T-helper 22 cell (primary cell): ENCODE results near the gene SPAG16.
"Not testable (repeated sequence)": the region's sequence is repeated elsewhere in the genome, so short reads cannot be mapped to it uniquely, and the experiment has no call there.

ENCODE experiments used
- DNase-seq: peaks from one replicate; pipeline ENCODE4 v3.0.0-alpha.2; 2020; ENCODE audit warnings: low read depth

The SPAG16 gene

GRCh38 chr2:213834746-213835145 lies 550.5 kb downstream of the SPAG16 start:
- DNase-seq = no peak

DNA sequence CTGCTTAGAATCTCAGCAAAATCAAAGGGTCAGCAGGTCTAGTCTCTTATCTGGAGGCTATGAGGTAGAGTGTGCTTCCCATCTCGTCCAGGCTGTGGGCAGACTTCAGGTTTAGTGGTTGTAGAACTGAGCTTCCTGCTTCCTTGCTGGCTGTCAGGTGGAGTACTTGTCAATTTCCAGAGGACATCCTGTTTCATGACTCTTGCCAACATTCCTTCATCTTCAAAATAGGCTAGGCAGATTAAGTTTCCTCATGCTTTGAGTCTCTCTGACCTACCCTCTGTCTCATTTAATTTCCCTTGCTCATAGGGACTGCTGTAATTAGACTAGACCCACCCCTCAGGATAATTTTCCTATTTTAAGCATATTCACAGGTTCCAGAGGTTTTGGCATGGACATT lies 562.6 kb downstream of the SPAG16 start:
- DNase-seq = no peak

DNA sequence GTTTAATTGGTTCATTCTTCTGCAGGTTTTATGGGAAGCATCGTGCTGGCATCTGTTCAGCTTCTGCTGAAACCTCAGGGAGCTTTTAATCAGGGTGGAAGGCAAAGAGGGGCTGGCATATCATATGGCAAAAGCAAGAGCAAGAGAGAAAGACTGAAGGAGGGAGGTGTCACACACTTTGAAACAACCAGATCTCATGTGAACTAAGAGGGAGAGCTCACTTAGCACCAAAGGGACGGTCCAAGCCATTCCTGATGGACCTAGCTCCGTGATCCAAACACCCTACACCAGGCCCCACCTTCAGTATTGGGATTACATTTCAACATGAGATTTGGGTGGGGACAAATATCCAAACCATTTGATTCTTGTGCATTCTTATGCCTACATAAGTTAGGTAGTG lies 563.1 kb downstream of the SPAG16 start:
- no peak for DNase-seq

DNA sequence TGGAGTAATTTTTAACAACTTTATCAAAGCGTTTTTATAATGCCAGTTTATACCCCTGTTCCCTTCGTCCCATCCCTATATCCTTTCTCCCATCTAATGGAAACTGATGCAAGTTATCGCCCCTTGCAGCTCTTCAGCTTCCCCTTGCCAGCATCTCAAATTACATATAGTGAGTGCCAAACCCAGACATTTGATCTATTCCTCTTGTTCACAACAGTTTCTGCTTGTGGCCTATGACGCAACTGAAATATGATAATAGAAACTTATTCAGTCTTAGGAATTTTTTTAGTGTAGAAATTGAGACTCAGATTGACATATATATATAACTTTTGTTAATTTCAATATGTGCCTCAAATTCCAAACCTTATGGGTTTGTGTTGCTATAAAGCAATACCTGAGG lies 564.4 kb downstream of the SPAG16 start:
- DNase-seq = no peak

GRCh38 chr2:213861638-213862037 lies 577.4 kb downstream of the SPAG16 start:
- no peak for DNase-seq

DNA sequence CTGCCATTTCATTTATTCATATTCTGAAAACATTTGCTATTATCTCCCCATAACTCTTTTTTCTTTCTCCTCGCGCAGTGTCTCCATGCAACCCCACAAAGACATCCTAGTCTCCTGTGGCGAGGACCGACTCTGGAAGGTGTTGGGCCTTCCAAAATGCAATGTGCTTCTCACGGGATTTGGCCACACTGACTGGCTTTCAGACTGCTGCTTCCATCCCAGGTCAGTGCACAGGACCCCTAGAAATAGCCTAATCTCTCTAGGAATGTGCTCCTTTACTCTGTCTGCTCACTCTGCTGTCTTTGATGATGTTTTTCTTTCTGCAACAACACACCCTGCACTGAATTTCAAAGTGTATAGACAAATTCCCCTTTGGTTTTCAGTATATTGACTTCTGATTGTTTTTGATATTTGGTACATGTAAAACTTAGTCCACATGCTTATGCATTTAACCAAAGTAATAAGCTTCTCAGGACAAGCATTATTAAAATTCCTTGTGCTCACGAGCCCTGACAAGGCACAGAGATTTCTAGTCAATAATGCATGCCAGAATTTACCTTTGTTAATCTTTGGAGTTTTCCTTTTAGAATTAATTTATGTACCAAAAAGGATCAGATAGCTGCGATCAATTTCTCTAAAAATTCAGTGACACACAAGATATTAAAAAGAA lies 578.3 kb downstream of the SPAG16 start:
- DNase-seq = no peak

- DNase-seq = no peak
Measured at GRCh38 chr2:213863541-213863940, 579.3 kb downstream of the SPAG16 start.

DNA sequence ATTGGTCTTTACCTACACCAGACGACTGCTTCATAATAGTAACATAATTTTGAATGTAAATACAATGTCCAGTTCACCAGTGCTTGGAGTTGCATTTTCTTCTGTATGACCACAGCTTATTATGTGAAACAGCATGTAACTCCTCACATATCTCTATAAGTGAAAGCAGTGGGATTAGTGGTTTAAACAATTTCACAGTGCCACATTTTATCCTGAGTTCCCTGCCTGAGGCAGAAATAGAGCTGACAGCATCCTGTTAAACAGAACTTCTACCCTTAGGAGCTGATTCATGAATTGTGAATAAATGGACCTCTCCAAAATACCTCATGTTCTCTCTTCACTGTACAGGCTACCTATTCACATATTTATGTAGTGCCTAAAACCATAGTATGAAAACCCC lies 584.3 kb downstream of the SPAG16 start:
- no peak for DNase-seq

DNA sequence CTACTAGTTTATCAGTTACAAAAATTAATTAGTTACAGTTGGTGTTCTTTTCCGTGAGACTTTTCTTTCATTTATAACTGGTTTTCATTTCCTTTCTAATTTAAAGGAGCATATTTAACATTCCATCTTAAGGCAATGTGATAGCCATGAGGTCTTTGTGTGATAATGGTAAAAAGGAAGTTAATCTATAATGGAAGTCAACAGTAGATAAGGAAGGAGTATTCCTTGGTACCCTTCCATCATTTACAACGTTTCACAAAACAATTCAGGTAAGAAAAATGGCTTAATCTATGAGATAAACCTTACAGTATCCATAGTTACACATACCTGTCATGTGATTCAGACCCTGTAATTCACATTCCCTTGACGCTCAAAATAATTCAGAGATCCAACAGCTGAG lies 601.2 kb downstream of the SPAG16 start:
- no peak for DNase-seq

DNA sequence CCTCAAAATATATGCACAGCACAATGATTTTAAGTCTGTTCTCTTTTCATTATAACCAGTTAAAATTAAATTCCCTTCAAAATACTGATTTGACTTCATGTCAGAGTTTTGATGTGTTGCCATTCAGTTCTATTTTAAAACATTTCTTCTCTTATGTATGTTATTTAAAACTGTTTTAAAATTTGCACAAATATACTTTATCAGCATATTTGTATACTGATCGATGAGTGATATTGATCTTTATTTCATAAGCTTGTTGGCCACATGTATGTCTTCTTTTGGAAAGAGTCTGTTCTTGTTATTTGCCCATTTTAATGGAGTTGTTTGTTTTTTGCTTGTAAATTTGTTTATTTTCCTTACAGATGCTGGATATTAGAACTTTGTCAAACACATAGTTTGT lies 630.2 kb downstream of the SPAG16 start:
- DNase-seq = no peak

DNA sequence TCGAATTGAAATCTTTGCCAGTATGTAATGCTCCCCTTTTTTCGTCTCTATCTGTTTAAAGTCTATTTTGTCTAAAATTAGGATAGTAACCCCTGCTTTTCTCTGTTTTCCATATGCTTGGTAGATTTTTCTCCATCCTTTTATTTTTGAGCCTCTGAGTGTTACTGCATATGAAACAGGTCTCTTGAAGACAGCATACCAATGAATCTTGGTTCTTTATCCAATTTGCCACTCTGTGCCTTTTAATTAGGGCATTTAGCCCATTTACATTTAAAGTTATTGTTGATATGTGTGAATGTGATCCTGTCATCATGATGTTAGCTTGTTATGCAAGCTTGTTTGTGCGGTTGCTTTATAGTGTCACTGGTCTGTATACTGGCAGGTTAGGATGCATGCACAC lies 635.8 kb downstream of the SPAG16 start:
- DNase-seq = no peak

- no peak for DNase-seq
Measured at GRCh38 chr2:213923543-213923942, 639.3 kb downstream of the SPAG16 start.

DNA sequence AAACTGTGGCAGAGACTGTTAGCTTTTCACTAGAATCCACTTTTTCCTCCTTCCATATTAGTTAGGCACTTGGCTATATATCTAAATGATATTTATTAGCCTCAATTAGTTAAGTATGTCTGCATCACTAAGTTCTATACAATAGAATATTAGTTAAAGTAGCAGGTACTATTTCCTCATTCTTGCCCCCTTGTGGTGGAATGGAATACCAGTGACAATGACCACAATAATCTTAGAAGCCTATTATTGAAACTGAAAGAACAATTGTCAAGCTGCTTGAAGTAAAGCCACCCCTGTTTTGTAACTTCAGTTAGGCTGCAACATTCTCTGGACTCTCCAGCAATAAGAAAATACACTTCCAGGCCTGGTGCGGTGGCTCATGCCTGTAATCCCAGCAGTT lies 650.3 kb downstream of the SPAG16 start:
- no peak for DNase-seq

GRCh38 chr2:213958086-213958485 lies 673.8 kb downstream of the SPAG16 start:
- no peak for DNase-seq

DNA sequence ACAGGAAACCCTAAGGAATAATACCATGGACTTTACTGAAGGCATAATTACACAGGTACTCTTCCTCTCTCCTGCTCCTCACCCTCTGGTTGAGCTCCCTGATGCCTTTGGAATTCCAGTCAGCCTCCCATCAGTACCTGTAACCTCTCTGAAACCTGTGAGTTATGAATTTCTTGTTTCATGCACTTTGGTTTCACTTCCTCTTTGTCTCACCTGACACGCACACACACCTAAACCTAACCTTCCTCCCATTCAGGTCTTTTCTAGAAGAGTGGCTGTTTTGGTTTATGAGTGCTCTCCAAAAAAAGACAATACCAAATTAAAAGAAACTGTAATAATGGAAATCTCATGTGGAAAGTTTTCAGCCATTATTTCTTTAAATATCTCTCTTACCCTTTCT lies 675.3 kb downstream of the SPAG16 start:
- no peak for DNase-seq

DNA sequence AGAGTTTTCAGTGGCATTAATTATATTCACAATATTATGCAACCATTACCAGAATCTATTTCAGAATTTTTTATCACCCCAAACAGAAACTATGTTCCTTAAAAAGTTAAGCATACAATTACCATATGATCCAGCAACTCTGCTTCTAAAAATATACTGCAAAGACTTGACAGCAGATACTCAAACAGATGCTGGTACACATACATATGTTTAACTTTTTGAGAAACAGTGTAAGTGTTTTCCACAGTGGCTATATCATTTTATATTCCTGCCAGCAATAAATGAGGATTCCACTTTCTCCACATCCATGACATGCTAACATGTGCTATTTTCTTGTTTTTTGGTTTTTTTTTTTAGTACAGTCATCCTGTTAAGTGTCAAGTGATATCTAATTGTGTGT lies 687.3 kb downstream of the SPAG16 start:
- no peak for DNase-seq

DNA sequence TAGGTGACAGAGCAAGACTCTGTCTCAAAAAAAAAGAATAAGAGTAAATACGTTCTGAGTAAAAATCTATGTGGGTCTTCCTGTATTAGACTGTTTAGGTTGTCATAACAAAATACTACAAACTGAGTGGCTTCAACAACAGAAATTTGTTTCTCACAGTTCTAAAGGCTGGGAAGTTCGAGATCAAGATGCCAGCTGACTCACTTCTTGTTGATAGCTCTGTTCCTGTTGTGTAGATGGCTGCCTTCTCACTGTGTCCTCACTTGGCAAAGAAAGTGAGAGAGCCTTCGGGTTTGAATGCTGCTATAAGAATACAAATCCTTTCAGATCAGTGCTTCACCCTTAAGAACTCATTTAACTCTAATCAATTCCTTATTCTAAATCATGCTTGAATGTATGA lies 696.6 kb downstream of the SPAG16 start:
- DNase-seq = no peak

DNA sequence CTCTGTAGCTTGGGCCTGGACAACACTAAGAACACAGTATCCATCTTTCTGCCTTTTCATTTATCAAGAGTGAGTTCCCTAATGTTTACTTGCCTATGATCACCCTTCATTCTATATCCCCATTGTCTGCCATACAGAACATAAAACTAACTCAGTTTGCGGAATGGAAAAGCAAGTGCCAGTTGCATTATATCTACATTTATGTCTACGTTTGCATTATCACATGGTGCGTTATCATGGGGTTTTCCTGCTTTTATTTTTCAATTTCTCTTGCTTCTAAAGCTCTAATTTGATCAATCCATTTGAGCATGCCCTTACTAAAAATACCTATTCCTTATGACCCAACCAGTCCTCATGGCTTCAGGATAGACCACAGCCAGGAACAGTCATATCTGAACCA lies 704.9 kb downstream of the SPAG16 start:
- DNase-seq = no peak

GRCh38 chr2:213991453-213992108 lies 707.3 kb downstream of the SPAG16 start:
- DNase-seq = no peak

DNA sequence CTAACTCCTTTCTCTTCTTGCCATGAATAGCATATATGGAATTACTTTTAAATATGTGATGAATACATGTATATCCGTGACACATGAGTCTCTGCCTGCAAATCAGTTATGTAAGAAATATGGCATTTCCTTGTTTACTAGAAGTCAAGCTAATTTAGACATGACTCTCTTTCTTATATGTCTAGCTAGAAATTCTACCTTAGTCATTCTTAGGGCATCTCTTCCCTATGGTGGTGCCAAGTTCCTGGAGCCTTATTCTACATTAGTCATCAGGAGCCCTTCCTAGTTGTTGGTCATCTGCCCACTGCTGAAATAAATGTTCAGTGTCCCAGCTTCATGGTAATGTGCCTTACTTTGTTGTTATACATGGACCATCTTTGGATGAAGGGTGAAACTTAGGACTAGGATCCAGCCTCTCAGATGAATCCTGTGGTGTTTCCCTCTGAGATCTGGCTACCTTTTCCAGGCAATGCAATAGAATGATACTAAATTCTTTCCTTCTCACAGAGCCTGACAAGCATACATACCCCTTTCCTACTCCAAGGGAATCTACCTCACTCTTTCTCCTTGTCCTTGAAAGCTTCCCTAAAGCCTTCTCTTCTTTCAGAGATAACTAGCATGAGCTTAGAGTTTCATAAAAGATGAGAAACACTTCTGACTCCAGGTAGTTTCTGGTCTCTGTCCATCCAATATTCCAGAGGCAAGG lies 711.3 kb downstream of the SPAG16 start:
- no peak for DNase-seq

- DNase-seq = not testable (repeated sequence)
Measured at GRCh38 chr2:213998976-213999375, 714.7 kb downstream of the SPAG16 start.

- no peak for DNase-seq
Measured at GRCh38 chr2:214004463-214004862, 720.2 kb downstream of the SPAG16 start.

DNA sequence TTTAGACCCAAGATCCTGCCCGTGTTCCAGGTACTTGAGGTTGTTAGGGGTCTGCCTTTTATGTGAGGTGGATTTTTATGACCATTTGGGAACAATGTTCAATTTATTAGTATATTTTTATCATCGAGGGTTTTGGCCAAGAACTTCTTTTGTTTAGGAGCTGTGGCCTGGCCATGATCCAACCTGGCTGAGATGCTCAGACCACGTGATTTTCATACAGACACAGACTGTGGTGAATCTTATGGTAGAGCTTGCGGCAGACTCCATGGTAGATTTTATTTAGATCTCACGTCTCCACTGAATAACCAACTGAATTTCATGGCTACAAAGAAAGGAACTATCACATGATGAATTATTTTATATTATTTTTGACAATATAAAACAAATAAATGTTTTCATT lies 721.1 kb downstream of the SPAG16 start:
- no peak for DNase-seq

DNA sequence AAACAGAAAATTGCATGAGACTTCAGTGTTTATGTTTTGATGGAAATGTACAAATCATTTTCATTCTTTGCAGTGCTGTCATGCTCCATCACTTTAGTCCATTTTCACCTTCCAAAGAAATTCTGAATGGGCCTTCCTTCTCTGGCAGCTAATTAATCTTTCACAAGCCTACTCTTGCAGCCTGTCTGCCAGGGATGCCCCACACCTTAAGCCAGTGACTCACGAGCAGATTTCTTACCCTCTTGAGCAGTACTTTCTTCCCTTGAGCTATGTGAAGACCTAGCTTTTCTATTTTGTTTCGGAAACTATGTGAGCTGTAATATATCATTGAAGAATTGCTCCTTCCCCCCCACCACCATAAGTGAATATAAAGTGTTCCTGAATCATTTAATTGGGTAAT lies 722.3 kb downstream of the SPAG16 start:
- DNase-seq = no peak
